Raji (cell line): ENCODE data around the gene KIAA0825.

Source experiments
- POLR2A ChIP-seq: IDR thresholded peaks from 2 replicates; pipeline ENCODE4 v1.6.1; 2011; ENCODE audit warnings: low read depth, low read length, control low read depth; ENCODE audit not compliant: insufficient read depth

KIAA0825 gene

DNA sequence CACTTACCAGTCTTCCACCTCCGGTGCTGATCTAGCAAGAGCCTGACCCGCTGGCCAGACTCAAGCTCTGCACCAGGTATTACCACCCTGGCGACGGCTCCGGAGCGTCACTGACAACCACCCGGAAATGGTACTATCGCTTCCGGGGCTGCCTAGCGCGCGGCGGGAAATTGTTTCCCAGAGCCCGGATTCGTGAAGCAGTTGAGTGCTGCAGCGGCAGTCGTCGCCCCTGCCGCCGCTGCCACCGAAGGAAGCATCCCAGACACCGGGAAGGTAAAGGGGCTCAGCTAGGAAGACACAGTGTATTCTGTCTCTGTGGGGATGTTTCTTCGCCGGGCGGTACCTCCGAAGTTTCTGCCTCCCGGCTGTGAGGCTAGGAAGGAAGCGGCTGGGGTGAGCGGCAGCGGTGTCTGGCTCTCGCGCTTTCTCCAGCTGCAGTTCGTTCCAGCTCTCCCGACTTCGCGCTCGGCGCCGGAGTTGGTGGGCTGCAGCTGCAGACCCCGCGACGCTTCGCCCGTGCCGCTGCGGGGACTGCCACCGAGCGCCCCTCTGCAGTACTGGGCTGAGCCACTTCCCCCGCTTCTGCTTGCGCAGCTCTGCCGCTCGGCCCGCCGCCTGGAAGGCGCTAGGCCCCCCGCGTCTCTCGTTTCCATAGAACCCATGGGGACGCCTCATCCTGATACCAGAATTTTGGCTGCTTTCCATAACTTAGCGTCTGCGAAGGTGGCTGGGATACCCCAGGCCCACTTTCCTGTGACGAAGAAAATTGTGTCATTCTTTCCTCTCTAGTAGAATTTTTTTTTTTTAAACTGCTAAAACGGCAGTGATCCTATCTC is at the start of gene KIAA0825, which contains the start of gene SLF1:
Gene KIAA0825 (minus strand): TSS at position 112 of the 836 bp plus-strand sequence. CDS start 81,478 bp downstream, outside the sequence.
Gene SLF1 (plus strand): TSS at position 177 of the 836 bp plus-strand sequence. CDS start 10,142 bp downstream, outside the sequence.
- TF ChIP-seq POLR2A = peak; percentile 90

DNA sequence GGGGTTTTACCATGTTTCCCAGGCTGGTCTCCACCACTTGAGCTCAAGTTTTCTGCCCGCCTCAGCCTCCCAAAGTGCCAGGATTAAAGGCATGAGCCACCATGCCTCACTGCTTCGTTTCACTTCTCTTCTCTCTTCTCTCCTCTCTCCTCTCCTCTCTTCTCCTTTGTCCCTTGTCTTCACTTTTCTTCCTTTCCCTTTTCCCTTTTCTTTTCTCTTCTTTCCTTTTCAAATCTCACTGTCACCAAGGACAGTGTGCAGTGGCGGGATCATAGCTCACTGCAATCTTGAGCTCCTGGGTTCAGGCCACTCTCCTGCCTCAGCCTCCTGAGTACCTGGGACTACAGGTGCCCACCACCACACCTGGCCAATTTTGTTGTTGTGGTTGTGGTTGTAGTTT is 49.5 kb upstream of the KIAA0825 start:
- TF ChIP-seq POLR2A = no peak

DNA sequence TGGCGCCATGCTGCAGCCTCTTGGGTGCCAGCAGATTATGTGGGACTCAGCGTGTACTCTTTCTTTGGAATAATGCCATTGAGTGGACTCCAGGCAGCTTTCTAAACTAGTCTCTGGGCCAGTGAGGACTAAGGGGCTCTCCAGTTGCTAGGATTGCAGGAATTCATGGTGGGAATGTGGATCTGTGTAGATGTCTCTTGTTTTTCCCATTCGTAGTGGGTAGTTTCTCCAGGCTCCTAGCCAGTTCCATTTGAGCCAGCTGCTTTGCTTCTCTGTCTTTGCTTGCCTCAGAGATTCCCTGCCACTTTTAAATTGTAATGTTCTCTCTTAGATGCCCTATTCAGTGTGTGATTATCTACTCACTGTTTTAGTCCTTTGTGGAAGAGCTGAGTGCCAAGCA is 42.7 kb upstream of the KIAA0825 start:
- TF ChIP-seq POLR2A = no peak

DNA sequence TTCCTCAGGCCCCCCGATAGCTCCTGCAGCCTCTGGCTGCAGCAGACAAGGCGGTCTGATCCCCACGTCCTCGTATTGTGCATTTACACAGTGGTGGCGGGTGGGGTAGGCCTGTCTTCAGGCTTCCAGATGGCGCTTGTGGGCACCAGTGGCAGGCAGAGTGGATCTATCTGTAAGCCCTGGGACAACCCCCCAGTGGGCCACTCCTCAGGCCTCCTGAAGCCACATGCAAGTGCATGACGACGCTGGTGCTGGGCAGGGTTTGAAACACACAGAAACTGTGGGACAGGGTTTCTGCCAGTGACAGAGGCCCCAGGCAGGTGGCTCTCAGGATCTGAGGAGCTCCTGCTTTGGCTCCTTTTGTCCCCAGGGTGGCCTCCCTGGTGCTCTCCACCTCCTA is 42.1 kb upstream of the KIAA0825 start:
- TF ChIP-seq POLR2A = no peak

GRCh38 chr5:94658272-94658671 is 39.9 kb upstream of the KIAA0825 start:
- no peak for TF ChIP-seq POLR2A

DNA sequence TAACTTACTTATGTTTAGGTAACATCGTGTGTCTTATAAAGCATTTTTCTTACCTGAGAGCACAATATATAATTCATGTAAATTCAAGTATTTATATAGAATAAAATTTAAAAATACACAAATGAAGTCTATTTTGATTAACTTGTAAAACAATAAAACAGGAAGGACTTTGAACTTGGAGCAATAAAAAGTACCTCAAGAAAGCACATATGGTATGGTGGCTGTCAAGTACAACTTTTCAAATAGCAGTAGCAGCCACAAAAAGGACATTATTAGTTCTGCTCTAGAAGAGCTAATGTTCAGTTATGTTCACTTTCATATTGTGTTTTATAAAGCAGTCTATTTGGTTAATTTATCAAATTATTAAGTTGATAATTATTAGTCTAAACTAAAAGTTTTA is 31.5 kb upstream of the KIAA0825 start:
- TF ChIP-seq POLR2A = no peak

DNA sequence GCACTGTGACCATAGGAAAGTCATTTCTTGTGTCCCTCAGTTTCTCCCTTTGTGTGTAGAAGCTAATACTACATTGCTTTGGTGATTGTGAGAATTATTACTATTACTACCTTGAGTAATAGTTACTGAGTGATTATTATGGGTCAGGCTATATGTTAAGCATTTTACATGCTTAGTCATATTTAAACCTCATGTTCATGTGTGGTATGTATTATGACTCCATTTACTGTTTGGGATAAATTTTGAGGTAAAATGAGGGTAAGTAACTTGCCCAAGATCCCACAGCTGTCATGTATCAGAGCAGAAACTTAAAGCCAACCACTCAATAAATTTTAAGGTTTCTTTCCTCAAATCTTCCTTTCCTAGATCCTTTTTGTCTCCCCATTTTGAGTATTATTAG is 28.4 kb upstream of the KIAA0825 start:
- TF ChIP-seq POLR2A = no peak

GRCh38 chr5:94645053-94645452 is 26.6 kb upstream of the KIAA0825 start:
- TF ChIP-seq POLR2A = no peak

- TF ChIP-seq POLR2A = no peak
Observed at GRCh38 chr5:94640176-94640575, 21.8 kb upstream of the KIAA0825 start.

DNA sequence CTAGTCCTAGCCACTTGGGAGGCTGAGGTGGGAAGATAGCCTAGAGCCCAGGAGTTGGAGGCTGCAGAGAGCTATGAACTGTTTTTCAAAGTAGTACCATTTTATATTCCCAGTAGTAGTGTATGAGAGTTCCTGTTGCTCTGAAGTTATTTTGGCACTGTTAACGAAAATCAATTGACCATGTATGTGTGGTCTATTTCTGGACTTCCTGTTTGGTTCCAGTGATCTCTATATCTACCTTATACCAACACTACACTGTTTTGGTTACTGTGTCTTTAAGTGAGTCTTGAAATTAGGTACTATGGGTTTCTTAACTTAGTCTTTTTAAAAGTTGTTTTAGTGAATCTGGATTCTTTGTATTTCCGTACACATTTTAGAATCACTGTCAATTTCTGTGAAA is 13.6 kb upstream of the KIAA0825 start:
- no peak for TF ChIP-seq POLR2A

DNA sequence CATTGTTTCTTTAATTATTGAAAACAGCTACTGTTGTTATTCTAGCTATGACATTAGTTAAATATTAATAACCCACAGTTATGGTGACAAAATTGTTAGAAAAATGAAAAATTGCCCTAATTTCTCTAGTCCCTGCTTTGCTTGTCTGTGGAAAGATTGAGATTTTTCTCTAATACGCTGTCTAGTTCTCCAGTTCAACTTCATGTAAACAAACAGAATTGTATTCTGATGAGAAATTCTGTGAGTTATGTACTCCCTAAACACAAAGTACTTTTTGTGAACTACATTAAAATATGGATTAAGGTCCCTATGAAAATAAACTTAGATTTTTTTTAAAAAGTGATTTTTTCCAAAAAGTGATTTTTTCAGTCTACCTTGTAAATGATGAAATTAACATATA is 8.8 kb upstream of the KIAA0825 start:
- TF ChIP-seq POLR2A = no peak

DNA sequence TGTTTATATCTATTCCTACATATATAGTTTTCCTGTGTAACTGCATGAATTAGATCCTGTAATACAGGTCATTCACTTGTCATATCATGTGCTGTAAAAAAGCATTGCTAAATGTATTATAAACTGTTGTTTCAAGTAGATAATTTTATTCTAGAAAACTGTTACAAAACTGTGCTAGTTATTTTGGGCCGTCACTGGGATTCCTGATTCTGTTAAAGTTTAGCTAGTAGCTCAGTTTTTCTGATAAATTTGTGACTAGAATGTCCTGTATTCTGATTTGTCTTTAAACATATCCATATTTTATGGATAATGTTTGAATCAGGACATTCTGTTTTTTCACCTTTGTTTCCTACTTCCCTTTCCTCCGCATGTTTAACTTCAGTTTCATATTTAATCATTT is 5.5 kb upstream of the KIAA0825 start:
- no peak for TF ChIP-seq POLR2A

DNA sequence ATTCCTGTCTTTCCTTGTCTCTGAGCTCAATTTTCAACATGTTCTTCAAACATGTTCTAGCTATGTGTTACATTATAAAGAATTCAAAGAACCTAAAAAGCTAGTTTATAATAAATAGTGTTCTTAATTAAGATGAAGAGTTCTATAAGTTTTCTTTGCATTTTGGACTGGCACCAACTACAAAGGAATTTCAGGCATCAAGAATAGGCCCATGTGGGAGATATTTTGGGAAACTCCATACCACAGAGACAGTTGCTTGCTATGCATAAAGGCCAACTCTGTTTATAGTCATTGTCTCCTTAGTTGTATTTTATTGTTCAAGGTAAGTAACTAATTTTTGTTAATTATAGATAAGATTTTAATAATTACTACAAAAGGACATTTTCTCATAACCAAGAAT is 4.6 kb upstream of the KIAA0825 start:
- no peak for TF ChIP-seq POLR2A

DNA sequence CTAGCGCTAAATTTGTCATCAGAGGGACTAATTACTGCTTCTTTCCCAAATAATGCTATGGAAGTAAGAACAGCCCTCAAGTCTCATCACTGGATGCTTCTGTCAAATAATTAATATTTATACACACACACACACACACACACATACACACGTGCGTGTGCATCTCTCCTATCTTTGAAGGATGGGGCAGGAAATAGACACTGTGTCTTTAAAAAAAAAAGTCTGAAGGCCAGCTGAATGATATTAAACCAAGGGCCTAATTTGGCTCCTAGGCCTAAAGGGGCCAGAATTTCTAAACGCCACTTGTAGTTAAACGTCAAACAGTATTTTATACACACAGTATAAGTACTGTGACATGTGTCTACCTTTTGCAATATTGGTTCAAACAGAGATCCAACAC is 3.4 kb upstream of the KIAA0825 start:
- TF ChIP-seq POLR2A = no peak

DNA sequence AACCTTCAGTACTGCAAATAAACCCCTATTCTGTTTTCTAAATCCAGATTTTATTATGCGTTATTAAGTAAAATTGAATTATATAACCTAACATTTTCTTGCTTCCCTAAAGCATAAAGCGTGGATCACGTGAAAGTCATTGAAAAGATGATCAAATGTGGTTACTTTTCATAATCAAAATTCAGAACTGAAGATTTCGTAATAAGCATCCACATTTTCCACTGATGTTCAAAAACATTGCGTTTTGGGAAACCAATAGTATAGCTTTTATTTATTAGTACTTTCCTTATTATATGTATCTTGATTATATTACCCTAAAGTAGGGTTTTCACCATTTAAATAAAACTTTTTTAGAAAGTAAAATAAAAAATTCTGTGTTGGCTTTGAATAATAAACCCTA is 1.9 kb upstream of the KIAA0825 start:
- no peak for TF ChIP-seq POLR2A

GRCh38 chr5:94618029-94618492 is 343 bp downstream of the KIAA0825 start:
- no peak for TF ChIP-seq POLR2A

DNA sequence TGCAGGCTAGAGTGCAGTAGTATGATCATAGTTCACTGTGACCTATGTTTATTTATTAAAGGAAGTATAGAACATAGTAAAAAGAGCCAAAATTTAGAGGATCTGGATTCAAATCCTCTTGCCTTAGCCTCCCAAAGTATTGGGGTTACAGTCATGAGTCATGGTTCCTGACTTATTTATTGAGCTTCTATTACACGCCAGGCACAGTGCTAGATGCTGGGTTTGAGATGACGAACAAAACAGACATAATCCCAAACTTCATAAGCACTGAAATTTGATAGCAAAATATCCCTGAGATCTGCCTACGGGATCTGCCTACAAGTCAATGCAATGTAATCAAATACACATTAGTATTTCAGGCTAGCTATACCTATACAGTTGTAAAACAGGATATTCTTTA is 2.5 kb downstream of the KIAA0825 start:
- TF ChIP-seq POLR2A = no peak
